Astrocyte of the spinal cord (primary cell): ENCODE results near the gene RND3.

Experiments used
- DNase-seq: peaks from one replicate; pipeline ENCODE4 v3.0.0; 2011; ENCODE audit warnings: low read depth, low spot score
- H3K4me3 ChIP-seq: 2 replicates; pipeline ENCODE4 v1.5.1; 2011; ENCODE audit warnings: low read depth, mild to moderate bottlenecking, low read length, moderate library complexity
- CTCF ChIP-seq: IDR thresholded peaks from 2 replicates; pipeline ENCODE4 v1.5.1; 2012; ENCODE audit warnings: low read depth, mild to moderate bottlenecking, low read length, inconsistent platforms
- in situ Hi-C: cut with HindIII; loops from 2 replicates; pipeline ENCODE4 v1.10.0; 2017; ENCODE audit warnings: low sequenced_read_pairs

The RND3 gene

GRCh38 chr2:150477347-150477746 is 10.1 kb downstream of the RND3 start:
- no peak overlapping the region for H3K4me3 ChIP-seq

GRCh38 chr2:150476809-150477302 is 10.6 kb downstream of the RND3 start:
- peak; percentile 36 for DNase-seq
- in situ Hi-C loops, result no loop called here
- H3K4me3 ChIP-seq, result no peak overlapping the region

More at GRCh38 chr2:150477347-150477746, 10.1 kb downstream of the RND3 start:
- in situ Hi-C loops, result no loop called here
- DNase-seq, result peak; percentile 37
- TF ChIP-seq CTCF, result no peak

GRCh38 chr2:150476286-150476685 is 11.2 kb downstream of the RND3 start:
- TF ChIP-seq CTCF, result no peak
- DNase-seq, result no peak
- in situ Hi-C loops, result no loop called here
- H3K4me3 ChIP-seq, result no peak overlapping the region

More at GRCh38 chr2:150476809-150477302, 10.6 kb downstream of the RND3 start:
- TF ChIP-seq CTCF, result no peak

GRCh38 chr2:150475479-150476250 is 11.8 kb downstream of the RND3 start:
- DNase-seq, result no peak
- no peak for TF ChIP-seq CTCF
- no peak overlapping the region for H3K4me3 ChIP-seq
- in situ Hi-C loops, result no loop called here

GRCh38 chr2:150474326-150475074 is 13.0 kb downstream of the RND3 start:
- no peak overlapping the region for H3K4me3 ChIP-seq
- in situ Hi-C loops, result no loop called here
- TF ChIP-seq CTCF, result no peak
- peak; percentile 25 for DNase-seq

GRCh38 chr2:150473767-150474166 is 13.7 kb downstream of the RND3 start:
- no peak for DNase-seq
- H3K4me3 ChIP-seq, result no peak overlapping the region
- in situ Hi-C loops, result no loop called here
- no peak for TF ChIP-seq CTCF
